GM12864 (cell line): ENCODE data around the gene CD79A.
"Not testable (repeated sequence)": the region's sequence is repeated elsewhere in the genome, so short reads cannot be mapped to it uniquely, and the experiment has no call there.

Source experiments
- DNase-seq: peaks from one replicate; pipeline ENCODE4 v3.0.0-alpha.2; 2011; ENCODE audit warnings: low read depth
- H3K4me3 ChIP-seq: 2 replicates; pipeline ENCODE4 v1.5.1; 2011; ENCODE audit warnings: mild to moderate bottlenecking, low read depth, low read length, control low read depth
- CTCF ChIP-seq: IDR thresholded peaks from 2 replicates; pipeline ENCODE4 v1.5.1; 2011; ENCODE audit warnings: low read depth, mild to moderate bottlenecking, moderate library complexity, low read length, control low read depth, inconsistent platforms; ENCODE audit errors: missing control alignments

Gene CD79A

GRCh38 chr19:41869374-41869955, 7.6 kb upstream of the CD79A start:
- no peak overlapping the region for H3K4me3 ChIP-seq
- TF ChIP-seq CTCF: no peak
- no peak for DNase-seq

- TF ChIP-seq CTCF: no peak
- no peak for DNase-seq
- no peak overlapping the region for H3K4me3 ChIP-seq
Observed at GRCh38 chr19:41870401-41870873, 6.6 kb upstream of the CD79A start.

GRCh38 chr19:41871573-41872383, 5.3 kb upstream of the CD79A start:
- H3K4me3 ChIP-seq: no peak overlapping the region
- TF ChIP-seq CTCF: no peak
- peak; percentile 82 for DNase-seq

GRCh38 chr19:41872384-41872774, 4.7 kb upstream of the CD79A start:
- DNase-seq: no peak
- no peak overlapping the region for H3K4me3 ChIP-seq
- TF ChIP-seq CTCF: no peak

GRCh38 chr19:41872775-41873647, 4.1 kb upstream of the CD79A start:
- peak; percentile 85 for TF ChIP-seq CTCF
- DNase-seq: no peak
- H3K4me3 ChIP-seq: no peak overlapping the region

- DNase-seq: not testable (repeated sequence)
- H3K4me3 ChIP-seq: peak overlapping the region; percentile 8
Observed at GRCh38 chr19:41875973-41876372, 1.1 kb upstream of the CD79A start.
